K562 (cell line): ENCODE data around the gene VGLL1. TPM values are rescaled to one million over a fixed set of nuclear protein-coding genes. Genes with fewer than 3 reads are reported as not detected.
A peak's percentile ranks its signal among the peaks of the same experiment; 100 is the strongest.

Experiments used
- ARID3B ChIP-seq: fragments of 250-450 bp; sonication (Bioruptor Pico); IDR thresholded peaks from 2 replicates; pipeline ENCODE4 v1.4.0; 2020; ENCODE audit warnings: borderline replicate concordance
- BRD4 ChIP-seq: fragments of 200-600 bp; sonication (generic); IDR thresholded peaks from 2 replicates; pipeline ENCODE4 v1.6.1; 2017; ENCODE audit warnings: inconsistent platforms
- EWSR1 ChIP-seq: fragments of 450-650 bp; IDR thresholded peaks from 2 replicates; pipeline ENCODE4 v1.6.1; 2018; ENCODE audit warnings: borderline replicate concordance, mild to moderate bottlenecking, low read depth, moderate library complexity; ENCODE audit not compliant: partially characterized antibody
- GATAD2B ChIP-seq: fragments of 450-650 bp; IDR thresholded peaks from 2 replicates; pipeline ENCODE4 v1.6.1; 2017; ENCODE audit warnings: mild to moderate bottlenecking, borderline replicate concordance
- MEF2D ChIP-seq: conservative IDR thresholded peaks from 2 replicates; pipeline ENCODE4 v1.6.1; 2016; ENCODE audit warnings: low read depth, missing genetic modification characterization, missing compliant biosample characterization
- NCOR1 ChIP-seq: fragments of 450-650 bp; IDR thresholded peaks from 2 replicates; pipeline ENCODE4 v1.6.1; 2016; ENCODE audit warnings: mild to moderate bottlenecking, moderate library complexity
- NR2C2 ChIP-seq, 2 experiments: fragments of 200-800 bp in 1 of 2; sonication (Bioruptor generic) in 1 of 2; sonication (generic) in 1 of 2; formaldehyde crosslinking in 1 of 2; IDR thresholded peaks; 2 replicates each; pipeline versions ENCODE4 v1.6.1 to v1.8.0; 2016 to 2022; ENCODE audit warnings: mild to moderate bottlenecking in 1 of 2, missing compliant biosample characterization in 1 of 2, missing genetic modification characterization in 1 of 2, missing genetic modification reagents in 1 of 2
- POLR2A ChIP-seq: fragments of 450-650 bp; conservative IDR thresholded peaks from 2 replicates; pipeline ENCODE4 v1.6.1; 2016
- SMAD1 ChIP-seq: fragments of 150-350 bp; IDR thresholded peaks from 2 replicates; pipeline ENCODE4 v1.6.1; 2014; ENCODE audit warnings: low read length, low read depth; ENCODE audit not compliant: partially characterized antibody
- SNRNP70 ChIP-seq: fragments of 200-400 bp; formaldehyde crosslinking; optimal IDR thresholded peaks from 2 replicates; pipeline ENCODE3; 2017; ENCODE audit warnings: low read depth, low read length
- TAF1 ChIP-seq: IDR thresholded peaks from 2 replicates; pipeline ENCODE4 v1.6.1; 2011; ENCODE audit warnings: mild to moderate bottlenecking, low read length, moderate library complexity; ENCODE audit not compliant: insufficient read depth, control insufficient read depth, severe bottlenecking; ENCODE audit errors: extremely low read depth
- ZNF140 ChIP-seq: fragments of 250-450 bp; sonication (Bioruptor Pico); IDR thresholded peaks from 2 replicates; pipeline ENCODE4 v1.8.0; 2021; ENCODE audit warnings: moderate library complexity, mild to moderate bottlenecking, inconsistent platforms
- polyA plus RNA-seq, 8 experiments: library from polyadenylated mRNA; depleted of rRNA in 4 of 8; stranded (reverse) in 5 of 8; unstranded in 3 of 8; fragments of >200 nt; fragmentation: Nextera tagmentation in 2 of 8; fragmentation: Illumina TruSeq in 1 of 8; extraction: Ambion mirVana in 2 of 8; extraction: Trizol in 1 of 8; gene quantifications; 2 replicates each; pipeline versions ENCODE4 v1.2.1 to v1.2.3, GENCODE V29; 2011 to 2014; ENCODE audit warnings: inconsistent platforms in 1 of 8, missing spikeins in 1 of 8
- total RNA-seq, 7 experiments: library from RNA; depleted of rRNA in 6 of 7; stranded (reverse); fragments of >200 nt in 6 of 7; fragmentation: Illumina TruSeq in 2 of 7; extraction: Trizol in 2 of 7; gene quantifications; 2 replicates each; pipeline versions ENCODE4 v1.2.1 to v1.2.3, GENCODE V29; 2011 to 2021; ENCODE audit warnings: low replicate concordance in 1 of 7
- TF ChIP-seq, protein P1 (sequence below): fragments of 450-650 bp; conservative IDR thresholded peaks from 2 replicates; pipeline ENCODE4 v1.6.1; 2016; ENCODE audit warnings: missing genetic modification characterization, low read depth, mild to moderate bottlenecking, missing compliant biosample characterization, moderate library complexity
- TF ChIP-seq, protein P2 (sequence below): sonication (generic); formaldehyde crosslinking; IDR thresholded peaks from 2 replicates; pipeline ENCODE4 v1.8.1; 2023; ENCODE audit warnings: mild to moderate bottlenecking, missing genetic modification reagents
- TF ChIP-seq, protein P3 (sequence below), 3 experiments: fragments of 200-800 bp in 1 of 3; fragments of 250-450 bp in 1 of 3; fragments of 450-650 bp in 1 of 3; sonication (Bioruptor Pico) in 1 of 3; sonication (Bioruptor generic) in 1 of 3; formaldehyde crosslinking in 1 of 3; IDR thresholded peaks; 2 replicates each; pipeline versions ENCODE4 v1.6.1 to v1.8.0; 2016 to 2022; ENCODE audit warnings: mild to moderate bottlenecking in 2 of 3, missing genetic modification characterization in 2 of 3, missing compliant biosample characterization in 1 of 3, moderate library complexity in 1 of 3
- TF ChIP-seq, protein P4 (sequence below): fragments of 200-800 bp; sonication (Bioruptor generic); IDR thresholded peaks from 2 replicates; pipeline ENCODE4 v1.6.1; 2017; ENCODE audit warnings: missing genetic modification characterization, missing compliant biosample characterization

Gene VGLL1
- total and polyA plus RNA-seq, 9 of the 15 experiments (the other 6 are each of a cell fraction or from before 2014, with no cell fraction given): not detected

GRCh38 chrX:136496764-136497555 lies 35.1 kb upstream of the VGLL1 start (continued):
- TF ChIP-seq, protein P1, sequence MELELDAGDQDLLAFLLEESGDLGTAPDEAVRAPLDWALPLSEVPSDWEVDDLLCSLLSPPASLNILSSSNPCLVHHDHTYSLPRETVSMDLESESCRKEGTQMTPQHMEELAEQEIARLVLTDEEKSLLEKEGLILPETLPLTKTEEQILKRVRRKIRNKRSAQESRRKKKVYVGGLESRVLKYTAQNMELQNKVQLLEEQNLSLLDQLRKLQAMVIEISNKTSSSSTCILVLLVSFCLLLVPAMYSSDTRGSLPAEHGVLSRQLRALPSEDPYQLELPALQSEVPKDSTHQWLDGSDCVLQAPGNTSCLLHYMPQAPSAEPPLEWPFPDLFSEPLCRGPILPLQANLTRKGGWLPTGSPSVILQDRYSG: no peak
- TF ChIP-seq TAF1: peak; percentile 58
- peak; percentile 21 for TF ChIP-seq SMAD1
- TF ChIP-seq EWSR1: no peak
- TF ChIP-seq, protein P2, sequence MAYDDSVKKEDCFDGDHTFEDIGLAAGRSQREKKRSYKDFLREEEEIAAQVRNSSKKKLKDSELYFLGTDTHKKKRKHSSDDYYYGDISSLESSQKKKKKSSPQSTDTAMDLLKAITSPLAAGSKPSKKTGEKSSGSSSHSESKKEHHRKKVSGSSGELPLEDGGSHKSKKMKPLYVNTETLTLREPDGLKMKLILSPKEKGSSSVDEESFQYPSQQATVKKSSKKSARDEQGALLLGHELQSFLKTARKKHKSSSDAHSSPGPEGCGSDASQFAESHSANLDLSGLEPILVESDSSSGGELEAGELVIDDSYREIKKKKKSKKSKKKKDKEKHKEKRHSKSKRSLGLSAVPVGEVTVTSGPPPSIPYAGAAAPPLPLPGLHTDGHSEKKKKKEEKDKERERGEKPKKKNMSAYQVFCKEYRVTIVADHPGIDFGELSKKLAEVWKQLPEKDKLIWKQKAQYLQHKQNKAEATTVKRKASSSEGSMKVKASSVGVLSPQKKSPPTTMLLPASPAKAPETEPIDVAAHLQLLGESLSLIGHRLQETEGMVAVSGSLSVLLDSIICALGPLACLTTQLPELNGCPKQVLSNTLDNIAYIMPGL: no peak
- peak; percentile 87; the same call in 1 of the 2 replicates for TF ChIP-seq GATAD2B
- TF ChIP-seq POLR2A: peak; percentile 80
- no peak for TF ChIP-seq BRD4
- no peak for TF ChIP-seq ZNF140 (CRISPR knock-in tag)
- TF ChIP-seq, protein P3, sequence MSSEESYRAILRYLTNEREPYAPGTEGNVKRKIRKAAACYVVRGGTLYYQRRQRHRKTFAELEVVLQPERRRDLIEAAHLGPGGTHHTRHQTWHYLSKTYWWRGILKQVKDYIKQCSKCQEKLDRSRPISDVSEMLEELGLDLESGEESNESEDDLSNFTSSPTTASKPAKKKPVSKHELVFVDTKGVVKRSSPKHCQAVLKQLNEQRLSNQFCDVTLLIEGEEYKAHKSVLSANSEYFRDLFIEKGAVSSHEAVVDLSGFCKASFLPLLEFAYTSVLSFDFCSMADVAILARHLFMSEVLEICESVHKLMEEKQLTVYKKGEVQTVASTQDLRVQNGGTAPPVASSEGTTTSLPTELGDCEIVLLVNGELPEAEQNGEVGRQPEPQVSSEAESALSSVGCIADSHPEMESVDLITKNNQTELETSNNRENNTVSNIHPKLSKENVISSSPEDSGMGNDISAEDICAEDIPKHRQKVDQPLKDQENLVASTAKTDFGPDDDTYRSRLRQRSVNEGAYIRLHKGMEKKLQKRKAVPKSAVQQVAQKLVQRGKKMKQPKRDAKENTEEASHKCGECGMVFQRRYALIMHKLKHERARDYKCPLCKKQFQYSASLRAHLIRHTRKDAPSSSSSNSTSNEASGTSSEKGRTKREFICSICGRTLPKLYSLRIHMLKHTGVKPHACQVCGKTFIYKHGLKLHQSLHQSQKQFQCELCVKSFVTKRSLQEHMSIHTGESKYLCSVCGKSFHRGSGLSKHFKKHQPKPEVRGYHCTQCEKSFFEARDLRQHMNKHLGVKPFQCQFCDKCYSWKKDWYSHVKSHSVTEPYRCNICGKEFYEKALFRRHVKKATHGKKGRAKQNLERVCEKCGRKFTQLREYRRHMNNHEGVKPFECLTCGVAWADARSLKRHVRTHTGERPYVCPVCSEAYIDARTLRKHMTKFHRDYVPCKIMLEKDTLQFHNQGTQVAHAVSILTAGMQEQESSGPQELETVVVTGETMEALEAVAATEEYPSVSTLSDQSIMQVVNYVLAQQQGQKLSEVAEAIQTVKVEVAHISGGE (CRISPR knock-in tag; IDR thresholded peaks at IDR 0.05): peak in 1 of 3 experiments; percentile 65; a peak in 1 of 6 replicates
- TF ChIP-seq, protein P4, sequence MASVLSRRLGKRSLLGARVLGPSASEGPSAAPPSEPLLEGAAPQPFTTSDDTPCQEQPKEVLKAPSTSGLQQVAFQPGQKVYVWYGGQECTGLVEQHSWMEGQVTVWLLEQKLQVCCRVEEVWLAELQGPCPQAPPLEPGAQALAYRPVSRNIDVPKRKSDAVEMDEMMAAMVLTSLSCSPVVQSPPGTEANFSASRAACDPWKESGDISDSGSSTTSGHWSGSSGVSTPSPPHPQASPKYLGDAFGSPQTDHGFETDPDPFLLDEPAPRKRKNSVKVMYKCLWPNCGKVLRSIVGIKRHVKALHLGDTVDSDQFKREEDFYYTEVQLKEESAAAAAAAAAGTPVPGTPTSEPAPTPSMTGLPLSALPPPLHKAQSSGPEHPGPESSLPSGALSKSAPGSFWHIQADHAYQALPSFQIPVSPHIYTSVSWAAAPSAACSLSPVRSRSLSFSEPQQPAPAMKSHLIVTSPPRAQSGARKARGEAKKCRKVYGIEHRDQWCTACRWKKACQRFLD: peak; percentile 38; the same call in 1 of the 2 replicates
- TF ChIP-seq NCOR1: no peak
- no peak for TF ChIP-seq SNRNP70
- TF ChIP-seq NR2C2 (CRISPR knock-in tag; IDR thresholded peaks at IDR 0.05): no peak
- peak; percentile 76; the same call in 1 of the 2 replicates for TF ChIP-seq NR2C2 (tag; IDR thresholded peaks at IDR 0.05)
- TF ChIP-seq MEF2D: no peak
- TF ChIP-seq ARID3B (CRISPR knock-in tag): no peak
